BJ (cell line): ENCODE data around the gene ARRDC5. TPM values are rescaled to one million over a fixed set of nuclear protein-coding genes. Genes with fewer than 3 reads are reported as not detected.
"Not testable (repeated sequence)": the region's sequence is repeated elsewhere in the genome, so short reads cannot be mapped to it uniquely, and the experiment has no call there.

Experiments used
- CTCF ChIA-PET: fragments of 350-600 bp; formaldehyde crosslinking; extraction: SDS; loops from one replicate; lab custom pipeline; 2021; ENCODE audit warnings: antibody characterized with exemption, inconsistent platforms; lab: Yijun Ruan, JAX
- POLR2A ChIA-PET: fragments of 300-600 bp; sonication (Branson Sonifier 250); formaldehyde crosslinking; extraction: SDS; loops from one replicate; lab custom pipeline; 2021; ENCODE audit warnings: antibody characterized with exemption; lab: Charles Lee
- DNase-seq: peaks from one replicate; pipeline ENCODE4 v3.0.0-alpha.2; 2011; ENCODE audit warnings: low read depth
- H3K27me3 ChIP-seq: 2 replicates; pipeline ENCODE4 v1.6.0; 2011; ENCODE audit warnings: low read length; ENCODE audit not compliant: control insufficient read depth, insufficient read depth
- H3K36me3 ChIP-seq: 2 replicates; pipeline ENCODE4 v1.5.1; 2011; ENCODE audit warnings: low read length; ENCODE audit not compliant: control insufficient read depth, insufficient read depth
- H3K4me3 ChIP-seq: 2 replicates; pipeline ENCODE4 v1.5.1; 2011; ENCODE audit warnings: low read depth, mild to moderate bottlenecking, control low read depth, low read length
- polyA plus RNA-seq: library from polyadenylated mRNA; depleted of rRNA; stranded (reverse); fragments of >200 nt; gene quantifications from 2 replicates; pipeline ENCODE4 v1.2.3, GENCODE V29; 2011
- TF ChIP-seq, protein P1 (sequence below): IDR thresholded peaks from 2 replicates; pipeline ENCODE4 v1.5.1; 2011; ENCODE audit warnings: low read depth, mild to moderate bottlenecking, control low read depth, inconsistent platforms, low read length, moderate library complexity; ENCODE audit not compliant: insufficient read depth

The ARRDC5 gene
- polyA plus RNA-seq, 1 experiment, result not detected

- ChIA-PET POLR2A (no interaction called here), CTCF (no interaction called here)
- no peaks in the 10 kb centered on the region for H3K36me3 ChIP-seq
- no peaks in the 10 kb centered on the region for H3K27me3 ChIP-seq
- no peak for DNase-seq
- H3K4me3 ChIP-seq, result no peak overlapping the region
- TF ChIP-seq, protein P1, sequence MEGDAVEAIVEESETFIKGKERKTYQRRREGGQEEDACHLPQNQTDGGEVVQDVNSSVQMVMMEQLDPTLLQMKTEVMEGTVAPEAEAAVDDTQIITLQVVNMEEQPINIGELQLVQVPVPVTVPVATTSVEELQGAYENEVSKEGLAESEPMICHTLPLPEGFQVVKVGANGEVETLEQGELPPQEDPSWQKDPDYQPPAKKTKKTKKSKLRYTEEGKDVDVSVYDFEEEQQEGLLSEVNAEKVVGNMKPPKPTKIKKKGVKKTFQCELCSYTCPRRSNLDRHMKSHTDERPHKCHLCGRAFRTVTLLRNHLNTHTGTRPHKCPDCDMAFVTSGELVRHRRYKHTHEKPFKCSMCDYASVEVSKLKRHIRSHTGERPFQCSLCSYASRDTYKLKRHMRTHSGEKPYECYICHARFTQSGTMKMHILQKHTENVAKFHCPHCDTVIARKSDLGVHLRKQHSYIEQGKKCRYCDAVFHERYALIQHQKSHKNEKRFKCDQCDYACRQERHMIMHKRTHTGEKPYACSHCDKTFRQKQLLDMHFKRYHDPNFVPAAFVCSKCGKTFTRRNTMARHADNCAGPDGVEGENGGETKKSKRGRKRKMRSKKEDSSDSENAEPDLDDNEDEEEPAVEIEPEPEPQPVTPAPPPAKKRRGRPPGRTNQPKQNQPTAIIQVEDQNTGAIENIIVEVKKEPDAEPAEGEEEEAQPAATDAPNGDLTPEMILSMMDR, result no peak
These were observed 11.6 kb downstream of the ARRDC5 start for GRCh38 chr19:4891066-4891465.

GRCh38 chr19:4889034-4889815, 13.5 kb downstream of the ARRDC5 start:
- Histone ChIP-seq H3K4me3 (no peak overlapping the region), H3K36me3 (no peaks in the 10 kb centered on the region), H3K27me3 (no peaks in the 10 kb centered on the region)
- TF ChIP-seq, protein P1, result no peak
- DNase-seq, result peak; percentile 38
- ChIA-PET CTCF (interaction anchor here (0.6 to 0.9 kb wide), 3 partner anchors 18 to 543 kb away, joined by 3 to 4 read pairs (median 3); no protein-coding TSS in a partner anchor), POLR2A (interaction anchor here (0.6 kb wide), 1 partner anchor 13 kb away, joined by 16 read pairs; no protein-coding TSS in a partner anchor)

DNA sequence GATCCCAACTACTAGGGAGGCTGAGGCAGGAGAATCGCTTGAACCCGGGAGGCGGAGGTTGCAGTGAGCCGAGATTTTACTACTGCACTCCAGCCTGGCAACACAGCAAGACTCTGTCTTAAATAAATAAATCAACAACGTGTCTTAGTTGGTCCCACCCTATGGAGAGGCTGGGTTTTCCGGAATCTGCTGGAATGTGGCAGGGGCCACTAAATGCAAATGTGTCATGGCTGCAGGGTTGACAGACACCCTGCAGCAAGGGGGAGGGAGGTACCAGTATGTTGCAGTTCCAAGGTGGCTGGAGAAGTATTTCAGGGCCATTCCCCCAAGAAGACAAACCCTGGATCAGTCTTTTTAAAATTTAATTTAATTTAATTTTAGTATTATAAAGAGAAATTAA, 14.9 kb downstream of the ARRDC5 start:
- DNase-seq, CTCF ChIA-PET, H3K36me3 ChIP-seq, H3K4me3 ChIP-seq, POLR2A ChIA-PET, H3K27me3 ChIP-seq: not testable (repeated sequence)

GRCh38 chr19:4884993-4885392, 17.7 kb downstream of the ARRDC5 start:
- H3K36me3 ChIP-seq, H3K27me3 ChIP-seq, H3K4me3 ChIP-seq, CTCF ChIA-PET, POLR2A ChIA-PET, DNase-seq: not testable (repeated sequence)

DNA sequence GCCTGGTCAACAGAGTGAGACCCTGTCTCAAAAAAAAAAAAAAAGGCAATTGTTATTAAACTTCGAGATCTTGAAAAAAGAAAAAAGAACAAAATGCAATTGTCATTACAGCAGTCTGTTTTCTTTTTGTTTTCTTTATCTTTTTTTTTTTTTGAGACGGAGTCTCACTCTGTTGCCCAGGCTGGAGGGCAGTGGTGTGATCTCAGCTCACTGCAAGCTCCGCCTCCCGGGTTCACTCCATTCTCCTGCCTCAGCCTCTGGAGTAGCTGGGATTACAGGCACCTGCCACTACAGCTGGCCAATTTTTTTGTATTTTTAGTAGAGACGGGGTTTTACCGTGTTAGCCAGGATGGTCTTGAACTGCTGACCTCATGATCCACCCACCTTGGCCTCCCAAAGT, 19.8 kb downstream of the ARRDC5 start:
- CTCF ChIA-PET, result interaction anchor here (0.9 to 1.3 kb wide), 2 partner anchors 9 to 11 kb away, joined by 3 read pairs; no protein-coding TSS in a partner anchor
- POLR2A ChIA-PET, H3K36me3 ChIP-seq: not testable (repeated sequence)

DNA sequence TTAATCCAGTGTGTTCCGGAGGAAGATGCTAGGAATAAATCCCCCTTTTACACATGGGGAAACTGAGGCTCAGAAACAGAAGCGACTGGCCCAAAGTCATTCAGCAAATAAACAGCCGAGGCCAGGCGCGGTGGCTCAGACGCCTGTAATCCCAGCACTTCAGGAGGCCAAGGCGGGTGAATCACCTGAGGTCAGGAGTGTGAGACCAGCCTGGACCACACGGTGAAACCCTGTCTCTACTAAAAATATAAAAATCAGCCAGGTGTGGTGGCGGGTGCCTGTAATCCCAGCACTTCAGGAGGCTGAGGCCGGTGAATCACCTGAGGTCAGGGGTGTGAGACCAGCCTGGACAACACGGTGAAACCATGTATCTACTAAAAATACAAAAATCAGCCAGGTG, 23.7 kb downstream of the ARRDC5 start:
- no peaks in the 10 kb centered on the region for H3K27me3 ChIP-seq
- TF ChIP-seq, protein P1, result no peak
- ChIA-PET POLR2A (no interaction called here), CTCF (interaction anchor here (1.4 to 2.4 kb wide), 3 partner anchors 10 to 70 kb away, joined by 3 to 7 read pairs (median 5); no protein-coding TSS in a partner anchor)
- H3K4me3 ChIP-seq, result no peak overlapping the region
- no peak for DNase-seq
- H3K36me3 ChIP-seq, result no peaks in the 10 kb centered on the region

More for the DNA sequence above, 19.8 kb downstream of the ARRDC5 start:
- H3K27me3 ChIP-seq, H3K4me3 ChIP-seq, DNase-seq: not testable (repeated sequence)
